IMR-90 (cell line): ENCODE measurements around the gene TST. TPM values are rescaled to one million over a fixed set of nuclear protein-coding genes. Genes with fewer than 3 reads are reported as not detected.

Experiments used
- ATAC-seq: fragments of 200-7000 bp; cut with Tn5 transposase; 2 replicates; pipeline ENCODE4 v1.9.1; 2020; ENCODE audit warnings: low read depth, mild to moderate bottlenecking, moderate library complexity
- BruUV-seq: library from RNA; stranded (reverse); fragments of 400-500 nt; replicated peaks from 2 replicates; lab custom pipeline; 2021; lab: Mats Ljungman, UMichigan
- CTCF ChIA-PET: fragments of 300-600 bp; formaldehyde crosslinking; extraction: SDS; loops from one replicate; lab custom pipeline; 2021; ENCODE audit warnings: antibody characterized with exemption; lab: Yijun Ruan, JAX
- POLR2A ChIA-PET: fragments of 300-600 bp; sonication (Branson Sonifier 250); formaldehyde crosslinking; loops from one replicate; lab custom pipeline; 2022; ENCODE audit warnings: antibody characterized with exemption; ENCODE audit not compliant: unreplicated experiment; lab: Charles Lee
- DNase-seq: peaks from one replicate; pipeline ENCODE4 v3.0.0; 2013
- H2AFZ ChIP-seq: replicated peaks from 2 replicates; pipeline ENCODE3; 2013; ENCODE audit warnings: low read length, mild to moderate bottlenecking; ENCODE audit not compliant: poor library complexity
- H2AK5ac ChIP-seq: 2 replicates; pipeline ENCODE4 v1.6.1; 2013; ENCODE audit warnings: low read depth, low read length, inconsistent platforms
- H2AK9ac ChIP-seq: replicated peaks from 2 replicates; pipeline ENCODE3; 2013; ENCODE audit warnings: mild to moderate bottlenecking, low read depth, low read length, moderate library complexity; ENCODE audit not compliant: poor library complexity
- H2BK120ac ChIP-seq: 2 replicates; pipeline ENCODE4 v1.6.1; 2013; ENCODE audit warnings: low read depth, low read length, inconsistent platforms
- H2BK15ac ChIP-seq: 3 replicates; pipeline ENCODE4 v1.6.1; 2013; ENCODE audit warnings: low read depth, low read length, inconsistent platforms
- H2BK20ac ChIP-seq: 2 replicates; pipeline ENCODE4 v1.6.1; 2013; ENCODE audit warnings: low read depth, mild to moderate bottlenecking, inconsistent platforms, low read length, moderate library complexity
- H2BK5ac ChIP-seq: 2 replicates; pipeline ENCODE4 v1.6.1; 2013; ENCODE audit warnings: mild to moderate bottlenecking, low read depth, low read length, inconsistent platforms; ENCODE audit not compliant: poor library complexity, severe bottlenecking
- H3K14ac ChIP-seq: replicated peaks from 2 replicates; pipeline ENCODE4 v1.6.1; 2013; ENCODE audit warnings: low read depth, low read length, inconsistent platforms
- H3K18ac ChIP-seq: 2 replicates; pipeline ENCODE4 v1.6.1; 2013; ENCODE audit warnings: low read depth, low read length, control low read depth
- H3K23ac ChIP-seq: 2 replicates; pipeline ENCODE4 v1.6.1; 2013; ENCODE audit warnings: low read depth, low read length, inconsistent platforms
- H3K27ac ChIP-seq: 2 replicates; pipeline ENCODE4 v1.5.1; 2013; ENCODE audit warnings: mild to moderate bottlenecking, control low read depth, low read length; ENCODE audit not compliant: insufficient read depth
- H3K27me3 ChIP-seq: 2 replicates; pipeline ENCODE4 v1.6.1; 2013; ENCODE audit warnings: low read length; ENCODE audit not compliant: control insufficient read depth, insufficient read depth
- H3K36me3 ChIP-seq: 2 replicates; pipeline ENCODE4 v1.6.1; 2013; ENCODE audit warnings: low read length, mixed read lengths; ENCODE audit not compliant: control insufficient read depth, insufficient read depth
- H3K4ac ChIP-seq: 2 replicates; pipeline ENCODE4 v1.6.1; 2013; ENCODE audit warnings: low read depth, low read length, inconsistent platforms
- H3K4me1 ChIP-seq: 2 replicates; pipeline ENCODE4 v1.6.1; 2013; ENCODE audit warnings: low read length, mixed read lengths; ENCODE audit not compliant: control insufficient read depth, insufficient read depth
- H3K4me2 ChIP-seq: 2 replicates; pipeline ENCODE4 v1.6.1; 2013; ENCODE audit warnings: low read depth, mild to moderate bottlenecking, control low read depth, low read length, moderate library complexity
- H3K4me3 ChIP-seq: 2 replicates; pipeline ENCODE4 v1.5.1; 2013; ENCODE audit warnings: low read depth, mild to moderate bottlenecking, control low read depth, low read length, moderate library complexity; ENCODE audit not compliant: insufficient read depth
- H3K56ac ChIP-seq: 2 replicates; pipeline ENCODE4 v1.6.1; 2013; ENCODE audit warnings: low read length, inconsistent platforms; ENCODE audit not compliant: insufficient read depth; ENCODE audit errors: extremely low read depth
- H3K79me1 ChIP-seq, 2 experiments: 2 replicates each; pipeline ENCODE4 v1.6.1; 2013; ENCODE audit warnings: low read length in 2 of 2, inconsistent platforms in 1 of 2, low read depth in 1 of 2
- H3K9ac ChIP-seq: 2 replicates; pipeline ENCODE4 v1.6.1; 2013; ENCODE audit warnings: low read depth, low read length, control low read depth
- H3K9me1 ChIP-seq: 2 replicates; pipeline ENCODE4 v1.6.1; 2013; ENCODE audit warnings: low read length, inconsistent platforms; ENCODE audit not compliant: insufficient read depth
- H3K9me3 ChIP-seq: 2 replicates; pipeline ENCODE4 v1.6.1; 2013; ENCODE audit warnings: low read length; ENCODE audit not compliant: control insufficient read depth, insufficient read depth
- H4K20me1 ChIP-seq: 2 replicates; pipeline ENCODE4 v1.6.1; 2013; ENCODE audit warnings: low read length, inconsistent platforms; ENCODE audit not compliant: insufficient read depth
- H4K5ac ChIP-seq: 2 replicates; pipeline ENCODE4 v1.6.1; 2013; ENCODE audit warnings: mild to moderate bottlenecking, low read depth, low read length, control low read depth
- H4K8ac ChIP-seq, 2 experiments: 2 replicates each; pipeline ENCODE4 v1.6.1; 2013; ENCODE audit warnings: low read depth in 2 of 2, low read length in 2 of 2, control low read depth in 1 of 2, inconsistent platforms in 1 of 2
- H4K91ac ChIP-seq: 2 replicates; pipeline ENCODE4 v1.6.1; 2013; ENCODE audit warnings: low read depth, low read length, inconsistent platforms; ENCODE audit not compliant: insufficient read depth
- BHLHE40 ChIP-seq: fragments of 150-350 bp; IDR thresholded peaks from 2 replicates; pipeline ENCODE4 v1.6.1; 2016; ENCODE audit warnings: mild to moderate bottlenecking, low read depth, low read length
- CHD1 ChIP-seq: IDR thresholded peaks from 2 replicates; pipeline ENCODE4 v1.6.1; 2012; ENCODE audit warnings: low read depth, low read length, improper control_type of control experiment
- FOS ChIP-seq: fragments of 150-350 bp; IDR thresholded peaks from 2 replicates; pipeline ENCODE4 v1.6.1; 2016; ENCODE audit warnings: low read depth, low read length
- POLR2A ChIP-seq: IDR thresholded peaks from 2 replicates; pipeline ENCODE4 v1.6.1; 2012; ENCODE audit warnings: mild to moderate bottlenecking, low read depth, low read length
- RAD21 ChIP-seq: IDR thresholded peaks from 2 replicates; pipeline ENCODE4 v1.6.1; 2012; ENCODE audit warnings: low read length, improper control_type of control experiment
- RCOR1 ChIP-seq: IDR thresholded peaks from 2 replicates; pipeline ENCODE4 v1.6.1; 2012; ENCODE audit warnings: mild to moderate bottlenecking, low read length, improper control_type of control experiment; ENCODE audit not compliant: insufficient replicate concordance
- WGBS, 2 experiments: methylation state at CpG; one replicate each; pipeline versions ENCODE4 v1.1.5 to v1.1.7; 2013; ENCODE audit warnings: missing lambda C conversion rate in 2 of 2; ENCODE audit not compliant: insufficient read length in 1 of 2; ENCODE audit errors: extremely low coverage in 2 of 2; 5-methylcytosine and 5-hydroxymethylcytosine counted together
- dilution Hi-C: fragments of 300-500 bp; cut with HindIII; formaldehyde crosslinking; loops from one replicate; pipeline ENCODE4 v1.14.3; 2018; ENCODE audit warnings: low sequenced_read_pairs; ENCODE audit not compliant: unreplicated experiment
- in situ Hi-C: fragments of 300-500 bp; cut with MboI; formaldehyde crosslinking; loops from 3 replicates; pipeline ENCODE4 v1.14.3; 2019; ENCODE audit warnings: low sequenced_read_pairs, inconsistent platforms, mixed read lengths
- intact Hi-C: fragments of 100-400 bp; cut with micrococcal nuclease; formaldehyde crosslinking; loops from 2 replicates; pipeline ENCODE4 v1.10.0; 2022
- polyA plus RNA-seq, 3 experiments: library from polyadenylated mRNA; depleted of rRNA; stranded (reverse); fragments of >200 nt; gene quantifications; 2 replicates each; pipeline ENCODE4 v1.2.3, GENCODE V29; 2012; ENCODE audit warnings: low replicate concordance in 1 of 3
- total RNA-seq: library from RNA; depleted of rRNA; stranded (reverse); fragments of >200 nt; gene quantifications from 2 replicates; pipeline ENCODE4 v1.2.3, GENCODE V29; 2012
- TF ChIP-seq, protein P1 (sequence below): fragments of 150-350 bp; IDR thresholded peaks from 2 replicates; pipeline ENCODE4 v1.6.1; 2016; ENCODE audit warnings: low read depth, mild to moderate bottlenecking, low read length, moderate library complexity, borderline replicate concordance
- TF ChIP-seq, protein P2 (sequence below): conservative IDR thresholded peaks from 2 replicates; pipeline ENCODE4 v1.5.1; 2012; ENCODE audit warnings: mild to moderate bottlenecking, low read depth, low read length, improper control_type of control experiment

Gene TST
- total and polyA plus RNA-seq, 2 of the 4 experiments (the other 2 are of a cell fraction), result 31.7 to 37.7 TPM

DNA sequence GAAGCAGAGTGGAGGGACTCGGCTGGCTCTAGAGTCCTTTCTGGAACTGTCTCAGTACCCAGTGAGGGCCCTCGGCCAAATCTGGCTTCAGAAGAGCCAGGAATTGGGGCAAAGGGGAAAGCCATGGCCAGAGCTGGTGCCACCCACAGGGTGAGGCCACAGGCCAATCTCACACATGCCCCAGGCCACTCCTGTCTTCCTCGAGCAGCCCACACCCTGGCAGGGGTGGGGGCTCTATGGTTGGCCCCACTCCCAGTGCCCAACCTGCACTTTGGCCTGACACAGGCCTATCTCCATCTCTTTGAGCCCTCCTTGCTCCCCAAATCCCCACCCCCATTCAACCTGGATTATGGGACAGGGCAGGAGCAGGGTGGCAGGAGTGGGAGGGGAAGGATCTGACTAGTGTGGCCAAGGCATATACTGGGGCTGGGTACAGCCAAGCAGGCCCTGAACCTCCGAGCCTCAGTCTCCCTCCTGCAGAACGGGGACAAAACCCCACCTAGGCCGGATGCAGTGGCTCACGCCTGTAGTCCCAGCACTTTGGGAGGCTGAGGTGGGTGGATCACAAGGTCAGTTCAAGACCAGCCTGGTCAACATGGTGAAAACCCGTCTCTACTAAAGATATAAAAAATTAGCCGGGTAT is 6.9 kb downstream of the TST start:
- ChIA-PET CTCF (no interaction called here), POLR2A (no interaction called here)
- no peak overlapping the region for H2BK20ac ChIP-seq
- H3K14ac ChIP-seq, result no peak overlapping the region
- no peak overlapping the region for H2AK9ac ChIP-seq
- H3K27ac ChIP-seq, result no peak overlapping the region
- peaks cover 0 to 12% of the 10 kb centered on the region in 2 experiments; a peak in 3 of 4 replicates for H3K79me1 ChIP-seq
- ATAC-seq (no peak), DNase-seq (no peak)
- no peak overlapping the region for H4K8ac ChIP-seq
- in situ Hi-C loops, result no loop called here
- BruUV-seq, result no TSS peak
- H3K27me3 ChIP-seq, result peaks cover 17% of the 10 kb centered on the region
- no peak overlapping the region for H3K23ac ChIP-seq
- H3K4me2 ChIP-seq, result no peak overlapping the region
- H3K9ac ChIP-seq, result no peak overlapping the region
- H3K36me3 ChIP-seq, result peaks cover 7% of the 10 kb centered on the region
- H4K20me1 ChIP-seq, result peaks cover 23% of the 10 kb centered on the region
- H3K9me3 ChIP-seq, result no peaks in the 10 kb centered on the region
- H3K56ac ChIP-seq, result no peak overlapping the region
- H2BK5ac ChIP-seq, result no peak overlapping the region
- no peaks in the 10 kb centered on the region for H3K4me1 ChIP-seq
- no peak overlapping the region for H2AK5ac ChIP-seq
- no peak overlapping the region for H3K4ac ChIP-seq
- 85% methylated on average over 2 of the region's 9 CpGs; no CpG with 5 or more reads in 1 of the 2 experiments for WGBS, 2 experiments
- H4K5ac ChIP-seq, result no peak overlapping the region
- H3K18ac ChIP-seq, result no peak overlapping the region
- H3K4me3 ChIP-seq, result no peak overlapping the region
- no peaks in the 10 kb centered on the region; the same call in 1 of the 2 replicates for H3K9me1 ChIP-seq
- no peak overlapping the region for H2BK120ac ChIP-seq
- intact Hi-C loops, result no loop called here
- H2AFZ ChIP-seq, result no peak overlapping the region
- dilution Hi-C loops, result no loop called here
- no peak overlapping the region for H4K91ac ChIP-seq
- no peak overlapping the region for H2BK15ac ChIP-seq
- TF ChIP-seq, protein P1, sequence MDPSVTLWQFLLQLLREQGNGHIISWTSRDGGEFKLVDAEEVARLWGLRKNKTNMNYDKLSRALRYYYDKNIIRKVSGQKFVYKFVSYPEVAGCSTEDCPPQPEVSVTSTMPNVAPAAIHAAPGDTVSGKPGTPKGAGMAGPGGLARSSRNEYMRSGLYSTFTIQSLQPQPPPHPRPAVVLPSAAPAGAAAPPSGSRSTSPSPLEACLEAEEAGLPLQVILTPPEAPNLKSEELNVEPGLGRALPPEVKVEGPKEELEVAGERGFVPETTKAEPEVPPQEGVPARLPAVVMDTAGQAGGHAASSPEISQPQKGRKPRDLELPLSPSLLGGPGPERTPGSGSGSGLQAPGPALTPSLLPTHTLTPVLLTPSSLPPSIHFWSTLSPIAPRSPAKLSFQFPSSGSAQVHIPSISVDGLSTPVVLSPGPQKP, result no peak
- no peak for TF ChIP-seq BHLHE40
- TF ChIP-seq, protein P2, sequence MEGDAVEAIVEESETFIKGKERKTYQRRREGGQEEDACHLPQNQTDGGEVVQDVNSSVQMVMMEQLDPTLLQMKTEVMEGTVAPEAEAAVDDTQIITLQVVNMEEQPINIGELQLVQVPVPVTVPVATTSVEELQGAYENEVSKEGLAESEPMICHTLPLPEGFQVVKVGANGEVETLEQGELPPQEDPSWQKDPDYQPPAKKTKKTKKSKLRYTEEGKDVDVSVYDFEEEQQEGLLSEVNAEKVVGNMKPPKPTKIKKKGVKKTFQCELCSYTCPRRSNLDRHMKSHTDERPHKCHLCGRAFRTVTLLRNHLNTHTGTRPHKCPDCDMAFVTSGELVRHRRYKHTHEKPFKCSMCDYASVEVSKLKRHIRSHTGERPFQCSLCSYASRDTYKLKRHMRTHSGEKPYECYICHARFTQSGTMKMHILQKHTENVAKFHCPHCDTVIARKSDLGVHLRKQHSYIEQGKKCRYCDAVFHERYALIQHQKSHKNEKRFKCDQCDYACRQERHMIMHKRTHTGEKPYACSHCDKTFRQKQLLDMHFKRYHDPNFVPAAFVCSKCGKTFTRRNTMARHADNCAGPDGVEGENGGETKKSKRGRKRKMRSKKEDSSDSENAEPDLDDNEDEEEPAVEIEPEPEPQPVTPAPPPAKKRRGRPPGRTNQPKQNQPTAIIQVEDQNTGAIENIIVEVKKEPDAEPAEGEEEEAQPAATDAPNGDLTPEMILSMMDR, result no peak
- no peak for TF ChIP-seq CHD1
- no peak for TF ChIP-seq POLR2A
- no peak for TF ChIP-seq FOS
- no peak for TF ChIP-seq RCOR1
- no peak for TF ChIP-seq RAD21
